Colonic mucosa (tissue), 4 donors: ENCODE results near the gene CTSW. TPM values are rescaled to one million over a fixed set of nuclear protein-coding genes. Genes with fewer than 3 reads are reported as not detected.
"Not testable (repeated sequence)": the region's sequence is repeated elsewhere in the genome, so short reads cannot be mapped to it uniquely, and the experiment has no call there.

Experiments
- DNase-seq: peaks from one replicate; pipeline ENCODE4 v3.0.0-alpha.2; 2020
- H3K27ac ChIP-seq: fragments of 200-600 bp; one replicate; pipeline ENCODE4 v1.8.0; 2021
- H3K27me3 ChIP-seq: fragments of 200-600 bp; one replicate; pipeline ENCODE4 v1.8.0; 2021
- H3K36me3 ChIP-seq: fragments of 200-600 bp; one replicate; pipeline ENCODE4 v1.8.0; 2021
- H3K4me1 ChIP-seq: fragments of 200-600 bp; one replicate; pipeline ENCODE4 v1.8.0; 2021; ENCODE audit warnings: mild to moderate bottlenecking
- H3K4me3 ChIP-seq: fragments of 200-600 bp; one replicate; pipeline ENCODE4 v1.8.0; 2021
- H3K9ac ChIP-seq, 2 donors: one replicate each; pipeline ENCODE4 v1.7.0; 2013; ENCODE audit warnings: control low read depth in 2 of 2, low read depth in 2 of 2, low read length in 2 of 2
- H3K9me3 ChIP-seq: fragments of 200-600 bp; one replicate; pipeline ENCODE4 v1.8.0; 2021
- CTCF ChIP-seq: fragments of 200-600 bp; IDR thresholded peaks from one replicate; pipeline ENCODE4 v1.8.0; 2022; ENCODE audit warnings: antibody characterized with exemption, mild to moderate bottlenecking
- intact Hi-C: fragments of 100-400 bp; cut with DNase I; formaldehyde crosslinking; loops from one replicate; pipeline ENCODE4 v1.14.1; 2022
- total RNA-seq, 2 donors: library from RNA; stranded (reverse); fragmentation: NEBNext Ultra II Directional in 1 of 2; extraction: Animal tissue kit (Norgen Biotek cat#: 25700) in 1 of 2; gene quantifications; one replicate each; pipeline ENCODE4 v1.2.1, GENCODE V29; 2021
- donor health status: healthy.
- donor health status: DM: no; HTN: no; CAD: no.
- donor health status: DM: no; HTN: no; CAD: no.

The CTSW gene
- total RNA-seq, 2 donors from 2014 or later: 1.2 TPM

- Histone ChIP-seq H3K27ac (peak overlapping the region; percentile 93), H3K4me3 (peak overlapping the region; percentile 66), H3K27me3 (no peaks in the 10 kb centered on the region), H3K4me1 (peaks cover 5% of the 10 kb centered on the region), H3K36me3 (no peaks in the 10 kb centered on the region), H3K9ac (peak overlapping the region; percentile 87 to 94), H3K9me3 (no peaks in the 10 kb centered on the region)
- TF ChIP-seq CTCF: peak; percentile 5
- intact Hi-C loops: no loop called here
- DNase-seq: no peak
These were observed 11.8 kb downstream of the CTSW start for GRCh38 chr11:65891219-65892136.

- H3K27me3 ChIP-seq, H3K36me3 ChIP-seq, DNase-seq, intact Hi-C loops, H3K4me1 ChIP-seq, H3K9me3 ChIP-seq: not testable (repeated sequence)
- Histone ChIP-seq H3K27ac (peak overlapping the region; percentile 42), H3K4me3 (peak overlapping the region; percentile 66), H3K9ac (peak overlapping the region; percentile 87 to 94)
These were observed 12.5 kb downstream of the CTSW start for GRCh38 chr11:65892137-65892540.

- no peaks in the 10 kb centered on the region for H3K36me3 ChIP-seq
- H3K9me3 ChIP-seq: no peaks in the 10 kb centered on the region
- H3K9ac ChIP-seq: no peak overlapping the region
- no peaks in the 10 kb centered on the region for H3K27me3 ChIP-seq
- TF ChIP-seq CTCF: no peak
- H3K27ac ChIP-seq: peak overlapping the region; percentile 42
- peaks cover 1% of the 10 kb centered on the region for H3K4me1 ChIP-seq
- DNase-seq: no peak
- intact Hi-C loops: no loop called here
- H3K4me3 ChIP-seq: peak overlapping the region; percentile 66
These were observed 13.2 kb downstream of the CTSW start for GRCh38 chr11:65892661-65893317.

- Histone ChIP-seq H3K27ac (peak overlapping the region; percentile 74), H3K4me1 (no peaks in the 10 kb centered on the region), H3K27me3 (no peaks in the 10 kb centered on the region), H3K9ac (peak overlapping the region; percentile 61 to 64), H3K36me3 (no peaks in the 10 kb centered on the region), H3K4me3 (peak overlapping the region; percentile 21), H3K9me3 (no peaks in the 10 kb centered on the region)
- intact Hi-C loops: no loop called here
- DNase-seq: no peak
- no peak for TF ChIP-seq CTCF
These were observed 14.5 kb downstream of the CTSW start for GRCh38 chr11:65894034-65894591.

GRCh38 chr11:65895482-65895981, 15.9 kb downstream of the CTSW start:
- H3K27ac ChIP-seq: no peak overlapping the region
- H3K36me3 ChIP-seq: no peaks in the 10 kb centered on the region
- peaks cover 9% of the 10 kb centered on the region for H3K4me1 ChIP-seq
- H3K27me3 ChIP-seq: no peaks in the 10 kb centered on the region
- H3K9me3 ChIP-seq: no peaks in the 10 kb centered on the region
- intact Hi-C loops: no loop called here
- H3K4me3 ChIP-seq: no peak overlapping the region
- TF ChIP-seq CTCF: no peak
- no peak for DNase-seq
- H3K9ac ChIP-seq: no peak overlapping the region
